Dendritic cell treated with granulocyte-macrophage colony-stimulating factor and Interleukin-4, amounts not matched to agents 40 ng/mL and 50 ng/mL, for 4 days (primary cell): ENCODE data around the gene ALOX5AP.

Experiments
- H3K27ac Mint-ChIP-seq: one replicate; pipeline ENCODE4 v1.8.0; 2022; ENCODE audit warnings: mild to moderate bottlenecking, mixed read lengths
- H3K27me3 Mint-ChIP-seq: one replicate; pipeline ENCODE4 v1.8.0; 2022; ENCODE audit warnings: mild to moderate bottlenecking, mixed read lengths
- H3K36me3 Mint-ChIP-seq: one replicate; pipeline ENCODE4 v1.8.0; 2022; ENCODE audit warnings: low read depth, mixed read lengths
- H3K4me1 Mint-ChIP-seq: one replicate; pipeline ENCODE4 v1.8.0; 2022; ENCODE audit warnings: low read depth, mixed read lengths
- H3K4me3 Mint-ChIP-seq: one replicate; pipeline ENCODE4 v1.8.0; 2022; ENCODE audit warnings: mild to moderate bottlenecking, moderate library complexity, mixed read lengths
- H3K9me3 Mint-ChIP-seq: one replicate; pipeline ENCODE4 v1.8.0; 2022; ENCODE audit warnings: mixed read lengths
- intact Hi-C: fragments of 100-400 bp; cut with micrococcal nuclease; formaldehyde crosslinking; loops from one replicate; pipeline ENCODE4 v1.15.0; 2022

The ALOX5AP gene

GRCh38 chr13:30704596-30704995, 30.7 kb upstream of the ALOX5AP start:
- Mint-ChIP-seq H3K27me3 (peaks cover 61% of the 10 kb centered on the region), H3K36me3 (no peaks in the 10 kb centered on the region), H3K27ac (no peak overlapping the region), H3K9me3 (no peaks in the 10 kb centered on the region), H3K4me3 (no peak overlapping the region), H3K4me1 (peaks cover 17% of the 10 kb centered on the region)
- intact Hi-C loops, result no loop called here

DNA sequence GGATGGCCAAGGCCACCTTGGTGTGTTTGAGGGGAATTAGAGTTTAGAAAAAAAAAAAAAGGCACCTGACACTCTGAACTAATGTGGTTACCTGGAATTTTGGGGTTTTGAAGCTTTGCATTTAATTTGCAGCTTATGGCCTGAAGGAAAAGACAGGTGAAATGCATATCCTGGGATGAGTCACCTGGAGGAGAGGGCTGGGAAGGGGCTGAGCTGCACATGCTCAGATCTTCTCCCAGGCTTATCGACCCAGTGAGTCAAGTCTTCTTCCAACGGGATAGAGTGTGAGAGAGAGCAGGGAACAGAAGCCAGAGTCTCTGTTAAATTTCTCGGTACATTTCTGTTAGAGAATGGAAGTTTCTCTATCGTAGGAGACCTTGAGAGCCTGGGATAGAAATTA, 29.7 kb upstream of the ALOX5AP start:
- H3K4me1 Mint-ChIP-seq, result peaks cover 11% of the 10 kb centered on the region
- intact Hi-C loops, result no loop called here
- H3K27ac Mint-ChIP-seq, result no peak overlapping the region
- no peaks in the 10 kb centered on the region for H3K36me3 Mint-ChIP-seq
- H3K4me3 Mint-ChIP-seq, result no peak overlapping the region
- no peaks in the 10 kb centered on the region for H3K9me3 Mint-ChIP-seq
- H3K27me3 Mint-ChIP-seq, result peaks cover 55% of the 10 kb centered on the region

DNA sequence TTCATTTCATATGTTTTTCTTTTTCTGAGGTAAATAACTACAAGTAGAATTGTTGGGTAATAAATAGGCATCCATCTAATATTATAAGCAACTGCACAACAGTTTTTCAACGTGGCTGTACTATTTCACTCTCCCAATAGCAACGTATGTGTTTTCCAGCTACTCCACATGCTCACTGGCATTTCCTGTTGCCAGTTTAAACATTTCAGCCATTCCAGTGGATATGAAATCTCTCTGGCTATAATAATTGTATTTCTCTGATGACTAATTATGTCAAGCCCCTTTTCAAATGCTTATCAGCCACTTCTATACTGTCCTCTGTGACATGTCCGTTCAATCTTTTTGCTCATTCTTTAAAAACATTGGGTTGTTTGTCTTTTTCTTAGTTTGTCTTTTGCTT, 26.8 kb upstream of the ALOX5AP start:
- no peaks in the 10 kb centered on the region for H3K36me3 Mint-ChIP-seq
- no peak overlapping the region for H3K4me3 Mint-ChIP-seq
- H3K4me1 Mint-ChIP-seq, result peaks cover 26% of the 10 kb centered on the region
- intact Hi-C loops, result no loop called here
- no peak overlapping the region for H3K27ac Mint-ChIP-seq
- no peaks in the 10 kb centered on the region for H3K9me3 Mint-ChIP-seq
- peaks cover 48% of the 10 kb centered on the region for H3K27me3 Mint-ChIP-seq

DNA sequence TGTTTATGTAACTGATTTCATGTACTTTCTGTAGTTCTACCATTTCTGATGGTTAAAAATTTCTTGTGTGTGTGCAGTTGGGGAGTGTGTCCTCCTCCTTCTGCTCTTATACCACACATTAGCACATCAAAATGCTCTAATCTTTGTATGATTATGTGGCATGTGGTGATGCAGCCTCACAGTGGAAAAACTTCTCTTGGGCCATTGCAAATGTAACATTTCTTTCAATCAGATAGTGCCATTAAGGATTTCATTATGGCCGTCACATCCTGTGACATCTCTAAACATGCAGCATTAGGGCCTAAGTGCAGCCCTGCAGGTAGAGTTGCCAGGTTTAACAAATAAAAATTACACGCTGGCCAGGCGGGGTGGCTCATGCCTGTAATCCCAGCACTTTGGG, 24.9 kb upstream of the ALOX5AP start:
- H3K27ac Mint-ChIP-seq, result no peak overlapping the region
- H3K4me3 Mint-ChIP-seq, result no peak overlapping the region
- H3K9me3 Mint-ChIP-seq, result no peaks in the 10 kb centered on the region
- peaks cover 40% of the 10 kb centered on the region for H3K4me1 Mint-ChIP-seq
- intact Hi-C loops, result no loop called here
- no peaks in the 10 kb centered on the region for H3K36me3 Mint-ChIP-seq
- H3K27me3 Mint-ChIP-seq, result peaks cover 40% of the 10 kb centered on the region

DNA sequence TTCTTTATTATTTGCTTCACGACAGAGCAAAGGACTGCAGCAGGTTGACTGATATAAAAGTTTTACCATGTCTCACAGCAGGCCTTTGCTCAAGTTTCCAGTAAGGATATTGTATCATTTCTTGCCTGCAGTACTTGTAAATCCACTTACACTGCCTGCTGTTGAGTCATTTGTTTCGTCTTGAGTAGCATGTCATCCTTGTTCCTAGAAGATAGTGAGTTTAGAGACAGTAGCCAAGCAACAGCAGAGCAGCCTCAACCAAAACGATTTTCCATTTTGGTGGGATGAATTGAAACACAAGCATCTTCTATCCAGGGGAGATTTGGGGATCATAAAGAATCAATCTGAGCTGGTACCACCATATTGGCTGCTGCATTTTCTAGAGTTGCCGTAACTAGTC, 24.0 kb upstream of the ALOX5AP start:
- Mint-ChIP-seq H3K36me3 (no peaks in the 10 kb centered on the region), H3K9me3 (no peaks in the 10 kb centered on the region), H3K4me3 (no peak overlapping the region), H3K27me3 (peaks cover 34% of the 10 kb centered on the region), H3K27ac (no peak overlapping the region), H3K4me1 (peaks cover 49% of the 10 kb centered on the region)
- intact Hi-C loops, result no loop called here

DNA sequence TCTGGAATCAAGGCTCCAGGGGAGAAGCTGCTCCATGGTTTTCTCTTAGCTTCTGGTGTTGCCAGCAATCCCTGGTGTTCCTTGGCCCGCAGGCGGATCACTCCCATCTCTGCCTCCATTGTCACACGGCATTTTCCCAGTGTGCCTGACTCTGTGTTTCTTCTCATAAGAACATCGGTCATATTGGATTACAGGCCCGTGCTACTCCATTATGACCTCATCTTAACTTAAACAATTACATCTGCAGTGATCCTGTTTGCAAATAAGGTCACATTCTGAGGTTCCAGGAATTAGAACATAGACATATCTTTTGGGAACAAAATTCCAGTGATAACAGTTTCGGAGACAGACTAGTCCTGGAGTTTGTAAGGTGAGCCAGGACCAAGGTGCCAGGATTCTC, 23.5 kb upstream of the ALOX5AP start:
- Mint-ChIP-seq H3K9me3 (no peaks in the 10 kb centered on the region), H3K27ac (no peak overlapping the region), H3K36me3 (no peaks in the 10 kb centered on the region), H3K4me1 (peaks cover 53% of the 10 kb centered on the region), H3K27me3 (peaks cover 37% of the 10 kb centered on the region), H3K4me3 (no peak overlapping the region)
- intact Hi-C loops, result no loop called here

DNA sequence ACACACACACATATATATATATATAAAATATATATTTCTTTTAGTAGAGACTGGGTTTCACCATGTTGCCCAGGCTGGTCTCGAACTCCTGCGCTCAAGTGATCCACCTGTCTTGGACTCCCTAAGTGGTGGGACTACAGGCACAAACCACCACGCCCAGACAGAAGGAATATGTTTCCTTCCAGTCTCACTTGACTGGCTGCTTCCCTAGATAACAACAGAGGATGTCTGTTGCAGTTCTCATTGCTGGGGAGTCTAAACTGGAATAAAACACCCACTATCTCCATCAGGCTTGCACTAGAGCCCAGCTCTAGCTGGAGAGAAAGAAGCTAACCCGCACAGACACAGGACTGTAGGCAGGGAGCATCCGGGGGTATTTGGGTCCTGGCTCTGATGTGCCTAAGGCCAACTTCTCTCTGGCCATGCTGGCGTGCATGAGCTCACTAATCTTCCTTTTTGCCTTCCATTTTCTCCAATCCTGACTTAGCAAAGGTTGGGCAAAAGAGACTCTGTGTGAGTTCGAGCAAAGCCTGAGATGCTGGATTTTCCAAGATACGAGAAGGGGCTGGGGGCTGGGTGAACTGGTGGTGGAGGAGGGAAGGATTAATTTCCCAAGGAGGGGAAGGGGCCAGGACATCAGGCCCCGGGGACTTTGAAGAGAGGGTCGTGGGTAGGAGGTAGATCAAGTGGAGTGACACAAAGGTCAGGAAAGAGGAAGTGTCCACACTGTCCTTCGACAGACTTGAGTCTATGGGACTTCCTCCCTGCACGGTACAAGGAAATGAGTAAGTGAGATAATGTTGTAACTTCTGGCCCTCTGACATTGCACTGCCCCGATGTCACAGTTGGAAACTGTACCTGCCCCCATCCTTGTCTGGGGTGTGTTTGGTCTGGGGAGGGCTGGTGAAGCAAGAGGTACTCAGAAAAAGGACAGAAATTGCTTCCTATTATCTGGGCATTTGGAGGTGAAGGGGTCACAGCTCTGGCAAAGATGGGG, 22.5 kb upstream of the ALOX5AP start:
- H3K27me3 Mint-ChIP-seq, result peaks cover 44% of the 10 kb centered on the region
- peak overlapping the region; percentile 35 for H3K4me3 Mint-ChIP-seq
- intact Hi-C loops, result no loop called here
- peak overlapping the region; percentile 69 for H3K27ac Mint-ChIP-seq
- H3K36me3 Mint-ChIP-seq, result no peaks in the 10 kb centered on the region
- peaks cover 63% of the 10 kb centered on the region for H3K4me1 Mint-ChIP-seq
- H3K9me3 Mint-ChIP-seq, result no peaks in the 10 kb centered on the region

- intact Hi-C loops, result no loop called here
- Mint-ChIP-seq H3K36me3 (no peaks in the 10 kb centered on the region), H3K27me3 (peaks cover 52% of the 10 kb centered on the region), H3K4me3 (no peak overlapping the region), H3K9me3 (no peaks in the 10 kb centered on the region), H3K27ac (no peak overlapping the region), H3K4me1 (peaks cover 82% of the 10 kb centered on the region)
Observed at GRCh38 chr13:30714629-30715371, 20.5 kb upstream of the ALOX5AP start.

DNA sequence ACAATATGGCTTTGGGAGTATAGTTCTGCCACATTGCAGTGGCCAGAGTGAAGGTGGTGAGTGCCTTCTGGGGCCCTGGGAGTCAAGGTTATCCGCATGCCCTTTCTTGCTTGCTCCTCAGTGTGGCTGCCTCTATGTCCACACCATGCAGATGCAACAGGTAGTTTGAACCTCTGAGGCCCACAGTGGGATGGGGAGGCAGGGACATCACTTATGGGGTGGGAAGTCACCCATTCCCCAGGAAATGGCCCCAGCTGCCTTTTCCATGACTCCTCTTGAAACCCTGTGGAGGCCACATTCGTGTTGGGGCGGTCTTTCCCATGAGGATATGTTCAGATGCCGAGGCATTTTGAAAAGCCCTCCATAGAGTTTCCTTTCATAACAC, 20.0 kb upstream of the ALOX5AP start:
- intact Hi-C loops, result no loop called here
- Mint-ChIP-seq H3K4me1 (peaks cover 87% of the 10 kb centered on the region), H3K9me3 (no peaks in the 10 kb centered on the region), H3K36me3 (no peaks in the 10 kb centered on the region), H3K27ac (no peak overlapping the region), H3K27me3 (peaks cover 52% of the 10 kb centered on the region), H3K4me3 (no peak overlapping the region)

DNA sequence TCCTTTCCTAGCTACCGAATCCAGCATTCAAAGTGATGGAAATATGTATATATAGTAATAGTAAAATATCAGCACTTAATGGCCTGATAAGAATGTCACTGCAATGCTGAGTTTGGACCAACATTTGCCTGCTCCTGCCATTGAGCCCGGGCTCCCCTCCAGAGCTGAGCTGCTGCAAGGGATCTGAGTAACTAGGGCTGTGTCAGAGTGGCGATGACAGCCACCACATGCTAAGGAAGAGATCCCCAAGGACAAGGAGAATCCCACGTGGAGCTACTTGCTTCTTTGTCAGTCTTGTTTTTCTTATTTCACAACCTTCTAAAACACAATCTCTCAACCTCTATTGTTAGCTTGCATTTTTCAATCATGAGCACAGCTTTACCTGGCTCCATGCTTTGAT, 19.5 kb upstream of the ALOX5AP start:
- H3K4me3 Mint-ChIP-seq, result no peak overlapping the region
- no peaks in the 10 kb centered on the region for H3K36me3 Mint-ChIP-seq
- no peak overlapping the region for H3K27ac Mint-ChIP-seq
- H3K4me1 Mint-ChIP-seq, result peaks cover 90% of the 10 kb centered on the region
- intact Hi-C loops, result no loop called here
- H3K9me3 Mint-ChIP-seq, result no peaks in the 10 kb centered on the region
- peaks cover 52% of the 10 kb centered on the region for H3K27me3 Mint-ChIP-seq

- no peak overlapping the region for H3K27ac Mint-ChIP-seq
- peaks cover 52% of the 10 kb centered on the region for H3K27me3 Mint-ChIP-seq
- no peaks in the 10 kb centered on the region for H3K36me3 Mint-ChIP-seq
- H3K9me3 Mint-ChIP-seq, result no peaks in the 10 kb centered on the region
- peaks cover 87% of the 10 kb centered on the region for H3K4me1 Mint-ChIP-seq
- no peak overlapping the region for H3K4me3 Mint-ChIP-seq
- intact Hi-C loops, result no loop called here
Observed at GRCh38 chr13:30718661-30719524, 16.4 kb upstream of the ALOX5AP start.

DNA sequence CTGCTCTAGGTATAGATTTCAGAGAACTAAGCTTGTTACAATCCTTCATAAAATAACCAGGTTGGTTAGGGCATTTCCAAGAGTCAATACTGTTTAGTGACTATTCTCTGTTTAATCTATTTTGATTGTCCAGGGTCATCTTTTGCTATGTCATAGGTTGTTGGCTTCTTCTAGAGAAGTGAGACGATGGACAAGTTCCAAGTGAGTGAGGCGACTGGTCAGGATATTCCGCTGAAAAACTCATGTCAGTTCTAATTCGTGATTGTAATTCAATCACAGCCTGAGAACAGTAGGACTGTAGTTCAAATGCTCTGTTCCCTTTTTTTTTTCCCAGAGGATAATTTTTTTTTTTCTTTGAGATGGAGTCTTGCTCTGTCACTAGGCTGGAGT, 15.8 kb upstream of the ALOX5AP start:
- H3K36me3 Mint-ChIP-seq, result no peaks in the 10 kb centered on the region
- H3K4me1 Mint-ChIP-seq, result peaks cover 81% of the 10 kb centered on the region
- no peak overlapping the region for H3K4me3 Mint-ChIP-seq
- intact Hi-C loops, result no loop called here
- no peak overlapping the region for H3K27ac Mint-ChIP-seq
- H3K27me3 Mint-ChIP-seq, result peaks cover 54% of the 10 kb centered on the region
- H3K9me3 Mint-ChIP-seq, result no peaks in the 10 kb centered on the region

DNA sequence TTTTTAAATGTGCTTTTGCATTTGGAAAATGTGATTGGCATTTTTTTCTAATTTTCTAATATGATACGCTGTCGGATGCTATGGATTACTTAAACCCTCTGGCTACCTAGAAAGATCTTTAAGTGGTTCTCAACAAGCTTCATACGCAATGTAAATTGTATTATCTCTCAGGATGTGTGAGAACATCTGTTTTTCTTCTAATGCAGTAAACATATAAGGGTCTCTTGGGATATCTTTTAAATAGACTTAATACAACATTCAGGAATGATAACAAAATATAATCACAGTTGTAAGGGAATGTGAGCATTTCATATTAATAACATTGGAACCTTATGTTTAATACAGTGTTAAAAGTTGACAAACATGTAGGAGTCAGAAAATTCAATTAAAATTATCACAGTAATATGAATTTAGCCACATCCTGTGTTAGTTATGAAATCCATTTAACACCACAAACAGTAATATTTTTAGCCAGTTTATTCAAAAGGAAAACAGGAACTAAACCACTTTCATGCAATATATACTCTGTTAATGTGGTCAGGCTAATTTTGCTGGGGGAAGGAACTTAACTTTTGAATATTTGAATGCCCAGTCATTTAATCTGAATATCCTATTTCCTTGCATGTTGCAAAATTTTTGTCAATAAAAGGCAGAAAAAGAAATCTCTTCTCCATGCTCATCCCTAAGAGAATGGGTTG, 15.0 kb upstream of the ALOX5AP start:
- Mint-ChIP-seq H3K4me1 (peaks cover 78% of the 10 kb centered on the region), H3K4me3 (no peak overlapping the region), H3K36me3 (no peaks in the 10 kb centered on the region), H3K27ac (peak overlapping the region; percentile 35), H3K27me3 (peaks cover 57% of the 10 kb centered on the region), H3K9me3 (no peaks in the 10 kb centered on the region)
- intact Hi-C loops, result no loop called here
